OCI-LY7 (cell line): ENCODE data around the gene SMIM35. TPM values are rescaled to one million over a fixed set of nuclear protein-coding genes. Genes with fewer than 3 reads are reported as not detected.

Experiments used
- BruUV-seq: library from RNA; stranded (reverse); fragments of 400-500 nt; replicated peaks from 2 replicates; lab custom pipeline; 2021; lab: Mats Ljungman, UMichigan
- CTCF ChIA-PET: fragments of 300-600 bp; sonication (Branson Sonifier 250); formaldehyde crosslinking; loops from one replicate; lab custom pipeline; 2022; ENCODE audit warnings: antibody characterized with exemption; ENCODE audit not compliant: unreplicated experiment; lab: Charles Lee
- POLR2A ChIA-PET: fragments of 300-600 bp; sonication (Branson Sonifier 250); formaldehyde crosslinking; loops from one replicate; lab custom pipeline; 2022; ENCODE audit warnings: antibody characterized with exemption; lab: Charles Lee
- DNase-seq: peaks from one replicate; pipeline ENCODE4 v3.0.0-alpha.2; 2015; ENCODE audit warnings: low spot score
- H2AFZ ChIP-seq: fragments of 200-600 bp; sonication (generic), shearing (Covaris generic); 2 replicates; pipeline ENCODE4 v1.6.1; 2014; ENCODE audit warnings: mild to moderate bottlenecking, antibody characterized with exemption, low read length, moderate library complexity
- H3K27ac ChIP-seq: fragments of 200-600 bp; sonication (generic); 2 replicates; pipeline ENCODE4 v1.5.1; 2014; ENCODE audit warnings: mixed run types, low read depth, mild to moderate bottlenecking, moderate library complexity, low read length, inconsistent platforms; ENCODE audit not compliant: poor library complexity, severe bottlenecking
- H3K36me3 ChIP-seq: fragments of 200-600 bp; sonication (generic); 2 replicates; pipeline ENCODE4 v1.6.1; 2014; ENCODE audit warnings: mild to moderate bottlenecking, antibody characterized with exemption, low read length, moderate library complexity, mixed read lengths; ENCODE audit not compliant: insufficient read depth
- H3K4me1 ChIP-seq: fragments of 200-600 bp; sonication (generic); 2 replicates; pipeline ENCODE4 v1.5.1; 2014; ENCODE audit warnings: mild to moderate bottlenecking, low read length; ENCODE audit not compliant: insufficient read depth, poor library complexity, severe bottlenecking
- H3K4me2 ChIP-seq: fragments of 200-600 bp; sonication (generic); 2 replicates; pipeline ENCODE4 v1.6.1; 2014; ENCODE audit warnings: mild to moderate bottlenecking, low read length
- H3K4me3 ChIP-seq: fragments of 200-600 bp; sonication (generic); 2 replicates; pipeline ENCODE4 v1.5.1; 2014; ENCODE audit warnings: mild to moderate bottlenecking, low read depth, low read length; ENCODE audit not compliant: poor library complexity, severe bottlenecking
- H3K79me2 ChIP-seq: fragments of 200-600 bp; sonication (generic); 2 replicates; pipeline ENCODE4 v1.6.1; 2016; ENCODE audit warnings: low read depth, mild to moderate bottlenecking, low read length, moderate library complexity, mixed read lengths; ENCODE audit not compliant: insufficient read depth
- H3K9me2 ChIP-seq: fragments of 200-600 bp; sonication (generic); 2 replicates; pipeline ENCODE4 v1.6.1; 2016; ENCODE audit warnings: mild to moderate bottlenecking, low read length, mixed read lengths; ENCODE audit not compliant: insufficient read depth
- H3K9me3 ChIP-seq: fragments of 200-600 bp; sonication (generic); 2 replicates; pipeline ENCODE4 v1.6.1; 2014; ENCODE audit warnings: mild to moderate bottlenecking, mixed run types, low read length, mixed read lengths
- H4K20me1 ChIP-seq: fragments of 200-600 bp; sonication (generic); 2 replicates; pipeline ENCODE4 v1.6.1; 2014; ENCODE audit warnings: mild to moderate bottlenecking, antibody characterized with exemption, low read length, moderate library complexity, mixed read lengths; ENCODE audit not compliant: insufficient read depth
- EZH2phosphoT487 ChIP-seq: fragments of 200-600 bp; sonication (generic); IDR thresholded peaks from 2 replicates; pipeline ENCODE4 v1.6.1; 2018; ENCODE audit warnings: low read depth, borderline replicate concordance, mild to moderate bottlenecking, mixed run types, antibody characterized with exemption, low read length, moderate library complexity, mixed read lengths
- intact Hi-C: fragments of 100-400 bp; cut with micrococcal nuclease; formaldehyde crosslinking; loops from one replicate; pipeline ENCODE4 v1.10.0; 2022; ENCODE audit not compliant: unreplicated experiment
- total RNA-seq, 2 experiments: library from RNA; depleted of rRNA in 1 of 2; stranded (reverse); fragments of >200 nt in 1 of 2; shearing (Covaris generic) in 1 of 2; gene quantifications; 2 replicates each; pipeline ENCODE4 v1.2.3, GENCODE V29; 2014 to 2022
- TF ChIP-seq, protein P1 (sequence below): fragments of 200-600 bp; sonication (generic); conservative IDR thresholded peaks from 2 replicates; pipeline ENCODE4 v1.5.1; 2014; ENCODE audit warnings: mild to moderate bottlenecking, antibody characterized with exemption, low read length, moderate library complexity, mixed read lengths

The SMIM35 gene
- total RNA-seq, 2 experiments from 2014 or later = 0.06 to 0.67 TPM

DNA sequence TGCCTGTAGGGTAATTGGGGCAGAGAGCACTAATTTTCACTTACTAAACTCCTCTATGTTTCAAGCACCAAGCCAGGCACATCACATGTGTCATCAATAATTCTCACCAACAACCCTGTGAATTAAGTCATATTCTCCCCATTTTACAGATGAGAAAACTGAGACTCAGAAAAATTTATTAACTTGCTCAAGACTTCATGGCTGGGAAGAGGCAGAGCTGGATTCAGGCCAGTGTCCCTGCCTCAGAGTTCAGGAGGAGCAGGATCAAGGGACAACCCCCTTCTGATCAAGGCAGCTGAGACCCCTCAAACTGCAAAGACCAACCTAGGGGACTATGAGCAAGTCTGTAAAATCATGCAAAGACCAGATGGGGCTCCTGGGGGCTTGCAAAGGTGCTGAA is 2.1 kb downstream of the SMIM35 start:
- H3K79me2 ChIP-seq = no peaks in the 10 kb centered on the region
- H3K4me2 ChIP-seq = no peak overlapping the region
- H3K27ac ChIP-seq = no peak overlapping the region
- no peak overlapping the region for H3K4me3 ChIP-seq
- no peaks in the 10 kb centered on the region for H3K36me3 ChIP-seq
- POLR2A ChIA-PET = no interaction called here
- no peak for DNase-seq
- no peaks in the 10 kb centered on the region for H3K9me2 ChIP-seq
- intact Hi-C loops = no loop called here
- no peaks in the 10 kb centered on the region for H3K9me3 ChIP-seq
- H4K20me1 ChIP-seq = no peaks in the 10 kb centered on the region
- no peaks in the 10 kb centered on the region for H3K4me1 ChIP-seq
- TF ChIP-seq, protein P1, sequence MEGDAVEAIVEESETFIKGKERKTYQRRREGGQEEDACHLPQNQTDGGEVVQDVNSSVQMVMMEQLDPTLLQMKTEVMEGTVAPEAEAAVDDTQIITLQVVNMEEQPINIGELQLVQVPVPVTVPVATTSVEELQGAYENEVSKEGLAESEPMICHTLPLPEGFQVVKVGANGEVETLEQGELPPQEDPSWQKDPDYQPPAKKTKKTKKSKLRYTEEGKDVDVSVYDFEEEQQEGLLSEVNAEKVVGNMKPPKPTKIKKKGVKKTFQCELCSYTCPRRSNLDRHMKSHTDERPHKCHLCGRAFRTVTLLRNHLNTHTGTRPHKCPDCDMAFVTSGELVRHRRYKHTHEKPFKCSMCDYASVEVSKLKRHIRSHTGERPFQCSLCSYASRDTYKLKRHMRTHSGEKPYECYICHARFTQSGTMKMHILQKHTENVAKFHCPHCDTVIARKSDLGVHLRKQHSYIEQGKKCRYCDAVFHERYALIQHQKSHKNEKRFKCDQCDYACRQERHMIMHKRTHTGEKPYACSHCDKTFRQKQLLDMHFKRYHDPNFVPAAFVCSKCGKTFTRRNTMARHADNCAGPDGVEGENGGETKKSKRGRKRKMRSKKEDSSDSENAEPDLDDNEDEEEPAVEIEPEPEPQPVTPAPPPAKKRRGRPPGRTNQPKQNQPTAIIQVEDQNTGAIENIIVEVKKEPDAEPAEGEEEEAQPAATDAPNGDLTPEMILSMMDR = no peak
- TF ChIP-seq EZH2phosphoT487 = no peak
- CTCF ChIA-PET = no interaction called here
- BruUV-seq = no TSS peak
- H2AFZ ChIP-seq = no peak overlapping the region

DNA sequence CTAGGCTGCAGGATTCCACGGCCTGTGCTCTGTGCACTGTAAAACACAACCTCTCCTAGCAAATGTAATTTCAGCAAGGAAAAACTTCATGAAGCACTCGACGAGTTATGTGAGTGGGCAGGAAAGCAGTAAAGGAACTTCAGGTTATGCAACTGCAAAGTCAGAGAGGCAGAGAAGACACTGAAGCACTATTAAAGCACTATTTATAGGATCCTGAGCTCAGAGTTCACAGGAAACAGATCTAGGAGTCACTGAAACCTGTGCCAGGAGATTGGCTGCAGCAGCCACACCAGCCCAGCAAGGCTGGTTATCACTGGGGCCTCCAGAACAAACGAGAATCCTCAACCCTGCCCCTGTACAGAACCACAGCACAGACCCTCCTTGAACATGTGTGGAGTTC is 2.5 kb downstream of the SMIM35 start:
- H3K79me2 ChIP-seq = no peaks in the 10 kb centered on the region
- CTCF ChIA-PET = no interaction called here
- no peaks in the 10 kb centered on the region for H3K9me3 ChIP-seq
- TF ChIP-seq, protein P1 = no peak
- no peak for TF ChIP-seq EZH2phosphoT487
- no peaks in the 10 kb centered on the region for H4K20me1 ChIP-seq
- no peak overlapping the region for H3K4me3 ChIP-seq
- DNase-seq = no peak
- no peak overlapping the region for H2AFZ ChIP-seq
- no peak overlapping the region for H3K27ac ChIP-seq
- POLR2A ChIA-PET = no interaction called here
- no peaks in the 10 kb centered on the region for H3K9me2 ChIP-seq
- H3K4me2 ChIP-seq = no peak overlapping the region
- BruUV-seq = no TSS peak
- H3K36me3 ChIP-seq = no peaks in the 10 kb centered on the region
- intact Hi-C loops = no loop called here
- H3K4me1 ChIP-seq = no peaks in the 10 kb centered on the region

DNA sequence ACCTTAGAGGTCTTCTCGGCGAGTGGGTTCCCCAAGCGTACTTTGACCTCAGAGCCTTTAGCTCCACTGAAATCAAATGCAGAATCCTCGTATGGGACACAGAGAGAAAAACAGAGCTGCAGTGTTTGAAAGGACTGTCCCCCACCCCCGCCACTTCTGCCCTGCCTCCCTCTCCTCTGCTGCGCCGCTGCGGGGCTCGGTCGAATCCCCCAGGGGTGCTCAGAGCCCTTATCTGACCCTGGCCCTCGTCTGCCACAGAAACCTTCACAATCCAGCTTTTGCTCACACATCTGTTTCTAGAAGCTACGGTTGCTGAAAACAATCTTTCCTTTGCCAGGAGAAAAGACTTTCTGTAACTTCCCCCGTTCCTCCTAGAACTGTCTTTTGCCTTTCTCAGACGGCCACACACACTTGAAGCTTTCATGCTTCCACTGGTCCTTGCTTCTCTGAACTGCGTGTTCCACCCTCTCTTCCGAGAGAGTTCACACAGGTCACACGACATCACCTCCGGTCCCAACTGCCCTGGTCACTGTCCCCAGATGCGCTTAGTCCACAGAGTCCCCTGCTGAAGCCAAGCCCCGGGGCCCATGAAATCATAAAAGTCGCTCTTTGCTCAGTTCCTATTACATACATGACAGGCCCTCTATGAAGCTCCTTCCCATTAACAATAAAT is 3.7 kb downstream of the SMIM35 start:
- no peaks in the 10 kb centered on the region for H4K20me1 ChIP-seq
- H3K36me3 ChIP-seq = no peaks in the 10 kb centered on the region
- DNase-seq = no peak
- no peak overlapping the region for H3K27ac ChIP-seq
- intact Hi-C loops = no loop called here
- no TSS peak for BruUV-seq
- no peaks in the 10 kb centered on the region for H3K79me2 ChIP-seq
- no peaks in the 10 kb centered on the region for H3K9me2 ChIP-seq
- no peak overlapping the region for H3K4me3 ChIP-seq
- no peak overlapping the region for H3K4me2 ChIP-seq
- no peaks in the 10 kb centered on the region for H3K4me1 ChIP-seq
- TF ChIP-seq, protein P1 = no peak
- no peak for TF ChIP-seq EZH2phosphoT487
- no peaks in the 10 kb centered on the region for H3K9me3 ChIP-seq
- POLR2A ChIA-PET = interaction anchor here (1.5 kb wide), 1 partner anchor 22 kb away, joined by 3 read pairs; no protein-coding TSS in a partner anchor
- CTCF ChIA-PET = no interaction called here
- no peak overlapping the region for H2AFZ ChIP-seq
